Measurements from ENCODE around the gene DGKQ. TPM values are rescaled to one million over a fixed set of nuclear protein-coding genes. Genes with fewer than 3 reads are reported as not detected.

The DGKQ gene
- total and polyA plus RNA-seq, 9 of the 15 experiments (the other 6 are each of a cell fraction or from before 2014, with no cell fraction given), result 0.17 to 22.0 (median 5.6) TPM

GRCh38 chr4:986879-987623, 13.7 kb upstream of the DGKQ start, which contains the start of gene IDUA (continued):
- TF ChIP-seq ZBTB33 (CRISPR knock-in tag; IDR thresholded peaks at IDR 0.05), result peak; percentile 57
- TF ChIP-seq, protein P1, sequence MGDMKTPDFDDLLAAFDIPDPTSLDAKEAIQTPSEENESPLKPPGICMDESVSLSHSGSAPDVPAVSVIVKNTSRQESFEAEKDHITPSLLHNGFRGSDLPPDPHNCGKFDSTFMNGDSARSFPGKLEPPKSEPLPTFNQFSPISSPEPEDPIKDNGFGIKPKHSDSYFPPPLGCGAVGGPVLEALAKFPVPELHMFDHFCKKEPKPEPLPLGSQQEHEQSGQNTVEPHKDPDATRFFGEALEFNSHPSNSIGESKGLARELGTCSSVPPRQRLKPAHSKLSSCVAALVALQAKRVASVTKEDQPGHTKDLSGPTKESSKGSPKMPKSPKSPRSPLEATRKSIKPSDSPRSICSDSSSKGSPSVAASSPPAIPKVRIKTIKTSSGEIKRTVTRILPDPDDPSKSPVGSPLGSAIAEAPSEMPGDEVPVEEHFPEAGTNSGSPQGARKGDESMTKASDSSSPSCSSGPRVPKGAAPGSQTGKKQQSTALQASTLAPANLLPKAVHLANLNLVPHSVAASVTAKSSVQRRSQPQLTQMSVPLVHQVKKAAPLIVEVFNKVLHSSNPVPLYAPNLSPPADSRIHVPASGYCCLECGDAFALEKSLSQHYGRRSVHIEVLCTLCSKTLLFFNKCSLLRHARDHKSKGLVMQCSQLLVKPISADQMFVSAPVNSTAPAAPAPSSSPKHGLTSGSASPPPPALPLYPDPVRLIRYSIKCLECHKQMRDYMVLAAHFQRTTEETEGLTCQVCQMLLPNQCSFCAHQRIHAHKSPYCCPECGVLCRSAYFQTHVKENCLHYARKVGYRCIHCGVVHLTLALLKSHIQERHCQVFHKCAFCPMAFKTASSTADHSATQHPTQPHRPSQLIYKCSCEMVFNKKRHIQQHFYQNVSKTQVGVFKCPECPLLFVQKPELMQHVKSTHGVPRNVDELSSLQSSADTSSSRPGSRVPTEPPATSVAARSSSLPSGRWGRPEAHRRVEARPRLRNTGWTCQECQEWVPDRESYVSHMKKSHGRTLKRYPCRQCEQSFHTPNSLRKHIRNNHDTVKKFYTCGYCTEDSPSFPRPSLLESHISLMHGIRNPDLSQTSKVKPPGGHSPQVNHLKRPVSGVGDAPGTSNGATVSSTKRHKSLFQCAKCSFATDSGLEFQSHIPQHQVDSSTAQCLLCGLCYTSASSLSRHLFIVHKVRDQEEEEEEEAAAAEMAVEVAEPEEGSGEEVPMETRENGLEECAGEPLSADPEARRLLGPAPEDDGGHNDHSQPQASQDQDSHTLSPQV (IDR thresholded peaks at IDR 0.05), result peak; percentile 83
- TF ChIP-seq ZNF586 (CRISPR knock-in tag; conservative IDR thresholded peaks at IDR 0.05), result no peak
- no peak for TF ChIP-seq NFXL1 (CRISPR knock-in tag; IDR thresholded peaks at IDR 0.05)
- TF ChIP-seq, protein P2, sequence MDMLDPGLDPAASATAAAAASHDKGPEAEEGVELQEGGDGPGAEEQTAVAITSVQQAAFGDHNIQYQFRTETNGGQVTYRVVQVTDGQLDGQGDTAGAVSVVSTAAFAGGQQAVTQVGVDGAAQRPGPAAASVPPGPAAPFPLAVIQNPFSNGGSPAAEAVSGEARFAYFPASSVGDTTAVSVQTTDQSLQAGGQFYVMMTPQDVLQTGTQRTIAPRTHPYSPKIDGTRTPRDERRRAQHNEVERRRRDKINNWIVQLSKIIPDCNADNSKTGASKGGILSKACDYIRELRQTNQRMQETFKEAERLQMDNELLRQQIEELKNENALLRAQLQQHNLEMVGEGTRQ (CRISPR knock-in tag; IDR thresholded peaks at IDR 0.05), result peak; percentile 87
- TF ChIP-seq, protein P3, sequence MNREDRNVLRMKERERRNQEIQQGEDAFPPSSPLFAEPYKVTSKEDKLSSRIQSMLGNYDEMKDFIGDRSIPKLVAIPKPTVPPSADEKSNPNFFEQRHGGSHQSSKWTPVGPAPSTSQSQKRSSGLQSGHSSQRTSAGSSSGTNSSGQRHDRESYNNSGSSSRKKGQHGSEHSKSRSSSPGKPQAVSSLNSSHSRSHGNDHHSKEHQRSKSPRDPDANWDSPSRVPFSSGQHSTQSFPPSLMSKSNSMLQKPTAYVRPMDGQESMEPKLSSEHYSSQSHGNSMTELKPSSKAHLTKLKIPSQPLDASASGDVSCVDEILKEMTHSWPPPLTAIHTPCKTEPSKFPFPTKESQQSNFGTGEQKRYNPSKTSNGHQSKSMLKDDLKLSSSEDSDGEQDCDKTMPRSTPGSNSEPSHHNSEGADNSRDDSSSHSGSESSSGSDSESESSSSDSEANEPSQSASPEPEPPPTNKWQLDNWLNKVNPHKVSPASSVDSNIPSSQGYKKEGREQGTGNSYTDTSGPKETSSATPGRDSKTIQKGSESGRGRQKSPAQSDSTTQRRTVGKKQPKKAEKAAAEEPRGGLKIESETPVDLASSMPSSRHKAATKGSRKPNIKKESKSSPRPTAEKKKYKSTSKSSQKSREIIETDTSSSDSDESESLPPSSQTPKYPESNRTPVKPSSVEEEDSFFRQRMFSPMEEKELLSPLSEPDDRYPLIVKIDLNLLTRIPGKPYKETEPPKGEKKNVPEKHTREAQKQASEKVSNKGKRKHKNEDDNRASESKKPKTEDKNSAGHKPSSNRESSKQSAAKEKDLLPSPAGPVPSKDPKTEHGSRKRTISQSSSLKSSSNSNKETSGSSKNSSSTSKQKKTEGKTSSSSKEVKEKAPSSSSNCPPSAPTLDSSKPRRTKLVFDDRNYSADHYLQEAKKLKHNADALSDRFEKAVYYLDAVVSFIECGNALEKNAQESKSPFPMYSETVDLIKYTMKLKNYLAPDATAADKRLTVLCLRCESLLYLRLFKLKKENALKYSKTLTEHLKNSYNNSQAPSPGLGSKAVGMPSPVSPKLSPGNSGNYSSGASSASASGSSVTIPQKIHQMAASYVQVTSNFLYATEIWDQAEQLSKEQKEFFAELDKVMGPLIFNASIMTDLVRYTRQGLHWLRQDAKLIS (CRISPR knock-in tag; IDR thresholded peaks at IDR 0.05), result 0 out of 2 replicates have a peak, but pooled peaks have one; percentile 58
- TF ChIP-seq TAF7 (tag; IDR thresholded peaks at IDR 0.05), result no peak
- TF ChIP-seq, protein P4, sequence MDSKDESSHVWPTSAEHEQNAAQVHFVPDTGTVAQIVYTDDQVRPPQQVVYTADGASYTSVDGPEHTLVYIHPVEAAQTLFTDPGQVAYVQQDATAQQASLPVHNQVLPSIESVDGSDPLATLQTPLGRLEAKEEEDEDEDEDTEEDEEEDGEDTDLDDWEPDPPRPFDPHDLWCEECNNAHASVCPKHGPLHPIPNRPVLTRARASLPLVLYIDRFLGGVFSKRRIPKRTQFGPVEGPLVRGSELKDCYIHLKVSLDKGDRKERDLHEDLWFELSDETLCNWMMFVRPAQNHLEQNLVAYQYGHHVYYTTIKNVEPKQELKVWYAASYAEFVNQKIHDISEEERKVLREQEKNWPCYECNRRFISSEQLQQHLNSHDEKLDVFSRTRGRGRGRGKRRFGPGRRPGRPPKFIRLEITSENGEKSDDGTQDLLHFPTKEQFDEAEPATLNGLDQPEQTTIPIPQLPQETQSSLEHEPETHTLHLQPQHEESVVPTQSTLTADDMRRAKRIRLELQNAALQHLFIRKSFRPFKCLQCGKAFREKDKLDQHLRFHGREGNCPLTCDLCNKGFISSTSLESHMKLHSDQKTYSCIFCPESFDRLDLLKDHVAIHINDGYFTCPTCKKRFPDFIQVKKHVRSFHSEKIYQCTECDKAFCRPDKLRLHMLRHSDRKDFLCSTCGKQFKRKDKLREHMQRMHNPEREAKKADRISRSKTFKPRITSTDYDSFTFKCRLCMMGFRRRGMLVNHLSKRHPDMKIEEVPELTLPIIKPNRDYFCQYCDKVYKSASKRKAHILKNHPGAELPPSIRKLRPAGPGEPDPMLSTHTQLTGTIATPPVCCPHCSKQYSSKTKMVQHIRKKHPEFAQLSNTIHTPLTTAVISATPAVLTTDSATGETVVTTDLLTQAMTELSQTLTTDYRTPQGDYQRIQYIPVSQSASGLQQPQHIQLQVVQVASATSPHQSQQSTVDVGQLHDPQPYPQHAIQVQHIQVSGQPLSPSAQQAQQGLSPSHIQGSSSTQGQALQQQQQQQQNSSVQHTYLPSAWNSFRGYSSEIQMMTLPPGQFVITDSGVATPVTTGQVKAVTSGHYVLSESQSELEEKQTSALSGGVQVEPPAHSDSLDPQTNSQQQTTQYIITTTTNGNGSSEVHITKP (IDR thresholded peaks at IDR 0.05; ENCODE audit: partially characterized antibody), result no peak
- no peak for TF ChIP-seq KDM1A (IDR thresholded peaks at IDR 0.05)
- peak; percentile 82 for TF ChIP-seq SAP30 (IDR thresholded peaks at IDR 0.05; ENCODE audit: borderline replicate concordance, insufficient read depth, low read depth, low read length, poor library complexity, severe bottlenecking)
- 0 out of 2 replicates have a peak, but pooled peaks have one; percentile 91 for TF ChIP-seq ZNF263 (CRISPR knock-in tag; IDR thresholded peaks at IDR 0.05; ENCODE audit: borderline replicate concordance)
